GM12878 (cell line): ENCODE measurements around the gene HPSE2. TPM values are rescaled to one million over a fixed set of nuclear protein-coding genes. Genes with fewer than 3 reads are reported as not detected.
"Not testable (repeated sequence)": the region's sequence is repeated elsewhere in the genome, so short reads cannot be mapped to it uniquely, and the experiment has no call there.

ENCODE experiments used
- ATAC-seq: fragments of 200-7000 bp; cut with Tn5 transposase; 3 replicates; pipeline ENCODE4 v1.9.1; 2020; ENCODE audit warnings: mild to moderate bottlenecking, moderate library complexity
- BruUV-seq: library from RNA; stranded (reverse); fragments of 400-500 nt; replicated peaks from 2 replicates; lab custom pipeline; 2021; lab: Mats Ljungman, UMichigan
- CTCF ChIA-PET: fragments of 300-600 bp; sonication (Branson Sonifier 250); formaldehyde crosslinking; extraction: SDS; loops from one replicate; lab custom pipeline; 2021; ENCODE audit warnings: inconsistent platforms; lab: Yijun Ruan, JAX
- POLR2A ChIA-PET: fragments of 350-600 bp; formaldehyde crosslinking; extraction: SDS; loops from one replicate; lab custom pipeline; 2021; ENCODE audit warnings: inconsistent platforms; lab: Charles Lee
- RAD21 ChIA-PET: fragments of 300-600 bp; sonication (Branson Sonifier 250); formaldehyde crosslinking; loops from one replicate; lab custom pipeline; 2023; ENCODE audit warnings: antibody characterized with exemption; ENCODE audit not compliant: unreplicated experiment; lab: Charles Lee
- SMC1A ChIA-PET: fragments of 300-600 bp; sonication (Branson Sonifier 250); formaldehyde crosslinking; loops from one replicate; lab custom pipeline; 2023; ENCODE audit not compliant: unreplicated experiment, uncharacterized antibody; lab: Charles Lee
- DNase-seq: peaks from one replicate; pipeline ENCODE4 v3.0.0-alpha.2; 2011; ENCODE audit warnings: low read depth, low spot score
- FAIRE-seq: peaks from 3 replicates; lab custom pipeline; 2011; peaks lifted over from hg19 to GRCh38; lab: Jason Lieb, UNC
- H2AFZ ChIP-seq: 2 replicates; pipeline ENCODE4 v1.6.0; 2011; ENCODE audit warnings: low read depth, low read length, control low read depth; ENCODE audit not compliant: control insufficient read depth
- H3K27ac ChIP-seq: 2 replicates; pipeline ENCODE4 v1.5.1; 2011; ENCODE audit warnings: control low read depth; ENCODE audit not compliant: control insufficient read depth, insufficient read depth
- H3K27me3 ChIP-seq, 2 experiments: replicated peaks in 1 of 2; 2 replicates each; pipeline versions ENCODE4 v1.6.0 to v1.6.1; 2011; ENCODE audit warnings: low read length in 1 of 2; ENCODE audit not compliant: control insufficient read depth in 2 of 2, insufficient read depth in 2 of 2
- H3K36me3 ChIP-seq, 2 experiments: 2 replicates each; pipeline ENCODE4 v1.5.1; 2011; ENCODE audit warnings: low read length in 1 of 2; ENCODE audit not compliant: control insufficient read depth in 2 of 2, insufficient read depth in 2 of 2
- H3K4me1 ChIP-seq: 2 replicates; pipeline ENCODE4 v1.6.1; 2011; ENCODE audit warnings: mild to moderate bottlenecking, low read length, moderate library complexity, mixed read lengths; ENCODE audit not compliant: control insufficient read depth, insufficient read depth
- H3K4me2 ChIP-seq: 2 replicates; pipeline ENCODE4 v1.6.0; 2011; ENCODE audit warnings: control low read depth; ENCODE audit not compliant: control insufficient read depth, insufficient read depth
- H3K4me3 ChIP-seq: fragments of 200-600 bp; sonication (generic); 2 replicates; pipeline ENCODE4 v1.5.1; 2016
- H3K79me2 ChIP-seq: 2 replicates; pipeline ENCODE4 v1.6.0; 2011; ENCODE audit warnings: low read length; ENCODE audit not compliant: control insufficient read depth, insufficient read depth
- H3K9ac ChIP-seq: 2 replicates; pipeline ENCODE4 v1.8.0; 2011; ENCODE audit warnings: low read length, control low read depth, mixed read lengths; ENCODE audit not compliant: control insufficient read depth, insufficient read depth
- H3K9me3 ChIP-seq: replicated peaks from 3 replicates; pipeline ENCODE4 v1.5.1; 2011; ENCODE audit warnings: mild to moderate bottlenecking, low read length; ENCODE audit not compliant: control insufficient read depth, insufficient read depth
- H4K20me1 ChIP-seq: 2 replicates; pipeline ENCODE4 v1.6.0; 2011; ENCODE audit not compliant: control insufficient read depth, insufficient read depth
- FOXM1 ChIP-seq: IDR thresholded peaks from 2 replicates; pipeline ENCODE4 v1.6.1; 2012; ENCODE audit warnings: low read depth, mild to moderate bottlenecking, inconsistent platforms, low read length, moderate library complexity
- IRF4 ChIP-seq: IDR thresholded peaks from 2 replicates; pipeline ENCODE4 v1.6.1; 2011; ENCODE audit warnings: low read depth, low read length
- NR2C1 ChIP-seq: fragments of 450-650 bp; IDR thresholded peaks from 2 replicates; pipeline ENCODE4 v1.6.1; 2017; ENCODE audit warnings: antibody characterized with exemption, mild to moderate bottlenecking, moderate library complexity
- RAD51 ChIP-seq: fragments of 450-650 bp; IDR thresholded peaks from 2 replicates; pipeline ENCODE4 v1.6.1; 2016; ENCODE audit warnings: moderate library complexity, mild to moderate bottlenecking, inconsistent platforms
- SP1 ChIP-seq: IDR thresholded peaks from one replicate; pipeline ENCODE4 v1.6.1; 2011; ENCODE audit warnings: low read depth, low read length
- TCF3 ChIP-seq: IDR thresholded peaks from 2 replicates; pipeline ENCODE4 v1.6.1; 2012; ENCODE audit warnings: low read depth, mild to moderate bottlenecking, low read length, borderline replicate concordance; ENCODE audit not compliant: insufficient read depth
- WGBS: methylation state at CpG from one replicate; pipeline ENCODE4 v1.1.6; 2016; ENCODE audit warnings: low lambda C conversion rate; ENCODE audit not compliant: insufficient replicate concordance, insufficient coverage; ENCODE audit errors: missing lambda C conversion rate; 5-methylcytosine and 5-hydroxymethylcytosine counted together
- in situ Hi-C: fragments of 300-500 bp; cut with MboI; formaldehyde crosslinking; loops from 9 replicates; pipeline ENCODE4 v1.14.3; 2018; ENCODE audit warnings: mixed read lengths
- intact Hi-C: fragments of 100-400 bp; cut with micrococcal nuclease; formaldehyde crosslinking; loops from one replicate; pipeline ENCODE4 v1.14.2; 2022; ENCODE audit not compliant: unreplicated experiment
- polyA plus RNA-seq, 11 experiments: library from polyadenylated mRNA; depleted of rRNA in 4 of 11; unstranded in 6 of 11; stranded (reverse) in 5 of 11; fragments of >200 nt; fragmentation: Nextera tagmentation in 4 of 11; fragmentation: Illumina TruSeq in 1 of 11; extraction: Ambion mirVana in 4 of 11; extraction: Trizol in 1 of 11; gene quantifications; 1 replicate in 1 of 11; 2 replicates in 10 of 11; pipeline versions ENCODE4 v1.2.1 to v1.2.3, GENCODE V29; 2011 to 2016; ENCODE audit warnings: inconsistent platforms in 2 of 11, missing spikeins in 2 of 11, low read depth in 1 of 11
- total RNA-seq, 4 experiments: library from RNA; depleted of rRNA in 3 of 4; stranded (reverse); fragments of >200 nt in 3 of 4; fragmentation: Illumina TruSeq in 1 of 4; extraction: Trizol in 1 of 4; gene quantifications; 2 replicates each; pipeline versions ENCODE4 v1.2.1 to v1.2.3, GENCODE V29; 2013 to 2021
- TF ChIP-seq, protein P1 (sequence below): fragments of 450-650 bp; IDR thresholded peaks from 2 replicates; pipeline ENCODE4 v1.6.1; 2018; ENCODE audit warnings: mild to moderate bottlenecking, low read depth, moderate library complexity; ENCODE audit not compliant: partially characterized antibody
- TF ChIP-seq, protein P2 (sequence below): IDR thresholded peaks from 2 replicates; pipeline ENCODE4 v1.6.1; 2011; ENCODE audit warnings: mild to moderate bottlenecking, low read depth, low read length, moderate library complexity; ENCODE audit not compliant: insufficient replicate concordance
- TF ChIP-seq, protein P3 (sequence below): fragments of 450-650 bp; IDR thresholded peaks from 2 replicates; pipeline ENCODE4 v1.6.1; 2016; ENCODE audit warnings: mild to moderate bottlenecking

Gene HPSE2
- total and polyA plus RNA-seq, 10 of the 15 experiments (the other 5 are each of a cell fraction or from before 2014, with no cell fraction given), result 0.06 TPM; not detected in 9

DNA sequence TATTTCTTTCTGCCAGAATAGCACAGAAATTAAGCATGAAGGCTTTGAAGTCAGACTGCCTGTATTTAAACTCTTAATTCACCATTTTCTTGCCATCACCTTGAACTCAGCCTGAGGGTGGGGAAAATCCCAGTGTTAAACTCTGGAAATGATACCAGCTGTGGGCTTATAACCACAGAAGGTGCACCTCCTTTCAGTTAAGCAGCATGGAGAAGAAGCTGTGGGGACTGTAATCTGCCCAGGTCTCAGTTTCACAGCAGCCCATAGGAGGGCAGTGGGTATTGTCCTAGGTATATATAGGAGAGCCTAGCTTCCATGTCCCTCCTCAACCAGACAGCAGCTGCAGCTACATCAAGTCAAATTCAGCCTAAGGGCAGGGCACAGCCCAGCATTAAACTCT lies 241.6 kb downstream of the HPSE2 start:
- CTCF ChIA-PET, result no interaction called here
- H3K27me3 ChIP-seq, result no peaks in the 10 kb centered on the region
- FAIRE-seq, result no peak
- H2AFZ ChIP-seq, result no peak overlapping the region
- no peaks in the 10 kb centered on the region for H3K36me3 ChIP-seq
- ATAC-seq, result no peak; the same call in none of the 3 replicates
- no peak overlapping the region for H3K9ac ChIP-seq
- in situ Hi-C loops, result no loop called here
- no peak overlapping the region for H3K27ac ChIP-seq
- no peak for DNase-seq
- TF ChIP-seq FOXM1 (no peak), RAD51 (no peak), SP1 (no peak), IRF4 (no peak), NR2C1 (no peak), TCF3 (no peak)
- TF ChIP-seq, protein P1, sequence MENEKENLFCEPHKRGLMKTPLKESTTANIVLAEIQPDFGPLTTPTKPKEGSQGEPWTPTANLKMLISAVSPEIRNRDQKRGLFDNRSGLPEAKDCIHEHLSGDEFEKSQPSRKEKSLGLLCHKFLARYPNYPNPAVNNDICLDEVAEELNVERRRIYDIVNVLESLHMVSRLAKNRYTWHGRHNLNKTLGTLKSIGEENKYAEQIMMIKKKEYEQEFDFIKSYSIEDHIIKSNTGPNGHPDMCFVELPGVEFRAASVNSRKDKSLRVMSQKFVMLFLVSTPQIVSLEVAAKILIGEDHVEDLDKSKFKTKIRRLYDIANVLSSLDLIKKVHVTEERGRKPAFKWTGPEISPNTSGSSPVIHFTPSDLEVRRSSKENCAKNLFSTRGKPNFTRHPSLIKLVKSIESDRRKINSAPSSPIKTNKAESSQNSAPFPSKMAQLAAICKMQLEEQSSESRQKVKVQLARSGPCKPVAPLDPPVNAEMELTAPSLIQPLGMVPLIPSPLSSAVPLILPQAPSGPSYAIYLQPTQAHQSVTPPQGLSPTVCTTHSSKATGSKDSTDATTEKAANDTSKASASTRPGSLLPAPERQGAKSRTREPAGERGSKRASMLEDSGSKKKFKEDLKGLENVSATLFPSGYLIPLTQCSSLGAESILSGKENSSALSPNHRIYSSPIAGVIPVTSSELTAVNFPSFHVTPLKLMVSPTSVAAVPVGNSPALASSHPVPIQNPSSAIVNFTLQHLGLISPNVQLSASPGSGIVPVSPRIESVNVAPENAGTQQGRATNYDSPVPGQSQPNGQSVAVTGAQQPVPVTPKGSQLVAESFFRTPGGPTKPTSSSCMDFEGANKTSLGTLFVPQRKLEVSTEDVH, result no peak
- TF ChIP-seq, protein P2, sequence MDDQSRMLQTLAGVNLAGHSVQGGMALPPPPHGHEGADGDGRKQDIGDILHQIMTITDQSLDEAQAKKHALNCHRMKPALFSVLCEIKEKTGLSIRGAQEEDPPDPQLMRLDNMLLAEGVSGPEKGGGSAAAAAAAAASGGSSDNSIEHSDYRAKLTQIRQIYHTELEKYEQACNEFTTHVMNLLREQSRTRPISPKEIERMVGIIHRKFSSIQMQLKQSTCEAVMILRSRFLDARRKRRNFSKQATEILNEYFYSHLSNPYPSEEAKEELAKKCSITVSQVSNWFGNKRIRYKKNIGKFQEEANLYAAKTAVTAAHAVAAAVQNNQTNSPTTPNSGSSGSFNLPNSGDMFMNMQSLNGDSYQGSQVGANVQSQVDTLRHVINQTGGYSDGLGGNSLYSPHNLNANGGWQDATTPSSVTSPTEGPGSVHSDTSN, result no peak
- TF ChIP-seq, protein P3, sequence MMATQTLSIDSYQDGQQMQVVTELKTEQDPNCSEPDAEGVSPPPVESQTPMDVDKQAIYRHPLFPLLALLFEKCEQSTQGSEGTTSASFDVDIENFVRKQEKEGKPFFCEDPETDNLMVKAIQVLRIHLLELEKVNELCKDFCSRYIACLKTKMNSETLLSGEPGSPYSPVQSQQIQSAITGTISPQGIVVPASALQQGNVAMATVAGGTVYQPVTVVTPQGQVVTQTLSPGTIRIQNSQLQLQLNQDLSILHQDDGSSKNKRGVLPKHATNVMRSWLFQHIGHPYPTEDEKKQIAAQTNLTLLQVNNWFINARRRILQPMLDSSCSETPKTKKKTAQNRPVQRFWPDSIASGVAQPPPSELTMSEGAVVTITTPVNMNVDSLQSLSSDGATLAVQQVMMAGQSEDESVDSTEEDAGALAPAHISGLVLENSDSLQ, result no peak
- TF ChIP-seq, all 136 proteins: peak for 0
- ChIA-PET SMC1A (no interaction called here), POLR2A (no interaction called here), RAD21 (no interaction called here)
- Histone ChIP-seq H3K9me3 (no peaks in the 10 kb centered on the region; the same call in 2 of the 3 replicates), H3K79me2 (no peaks in the 10 kb centered on the region), H3K4me1 (no peaks in the 10 kb centered on the region), H3K4me2 (no peak overlapping the region), H3K4me3 (no peak overlapping the region), H4K20me1 (no peaks in the 10 kb centered on the region)
- BruUV-seq, result no TSS peak
- intact Hi-C loops, result no loop called here

DNA sequence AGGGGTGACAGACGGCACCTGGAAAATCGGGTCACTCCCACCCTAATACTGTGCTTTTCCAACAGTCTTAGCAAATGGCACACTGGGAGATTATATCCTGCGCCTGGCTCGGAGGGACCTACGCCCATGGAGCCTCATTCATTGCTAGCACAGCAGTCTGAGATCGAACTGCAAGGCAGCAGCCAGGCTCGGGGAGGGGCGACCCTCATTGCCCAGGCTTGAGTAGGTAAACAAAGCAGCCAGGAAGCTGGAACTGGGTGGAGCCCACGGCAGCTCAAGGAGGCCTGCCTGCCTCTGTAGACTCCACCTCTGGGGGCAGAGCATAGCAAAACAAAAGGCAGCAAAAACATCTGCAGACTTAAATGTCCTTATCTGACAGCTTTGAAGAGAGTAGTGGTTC lies 251.9 kb downstream of the HPSE2 start:
- ATAC-seq, H3K4me3 ChIP-seq, FAIRE-seq, H3K4me1 ChIP-seq, in situ Hi-C loops, RAD21 ChIA-PET, CTCF ChIA-PET, H4K20me1 ChIP-seq, H2AFZ ChIP-seq, intact Hi-C loops, H3K27me3 ChIP-seq, H3K79me2 ChIP-seq, H3K27ac ChIP-seq, H3K36me3 ChIP-seq, H3K9me3 ChIP-seq, H3K4me2 ChIP-seq, H3K9ac ChIP-seq, BruUV-seq, POLR2A ChIA-PET, SMC1A ChIA-PET, DNase-seq: not testable (repeated sequence)
- WGBS, result 39% methylated on average over 9 of the region's 9 CpGs
